Spleen (tissue), 13 donors: Measurements from ENCODE around the gene PRDM16. TPM values are rescaled to one million over a fixed set of nuclear protein-coding genes. Genes with fewer than 3 reads are reported as not detected.

ENCODE experiments used
- DNase-seq: peaks from one replicate; pipeline ENCODE4 v3.0.0-alpha.2; 2020
- H3K27ac ChIP-seq, 8 donors: fragments of 200-600 bp; sonication (generic) in 7 of 8; 1 replicate in 4 of 8; 2 replicates in 4 of 8; pipeline versions ENCODE4 v1.5.0 to v1.8.0; 2016 to 2021; ENCODE audit warnings: inconsistent platforms in 4 of 8, mild to moderate bottlenecking in 4 of 8, moderate library complexity in 1 of 8
- H3K27me3 ChIP-seq, 7 donors: fragments of 200-600 bp; sonication (generic) in 6 of 7; replicated peaks in 1 of 7; 1 replicate in 4 of 7; 2 replicates in 3 of 7; pipeline versions ENCODE4 v1.5.0 to v1.8.0; 2016 to 2021; ENCODE audit warnings: inconsistent platforms in 3 of 7, mild to moderate bottlenecking in 1 of 7
- H3K36me3 ChIP-seq, 6 donors: fragments of 200-600 bp; sonication (generic) in 5 of 6; 1 replicate in 4 of 6; 2 replicates in 2 of 6; pipeline versions ENCODE4 v1.5.0 to v1.8.0; 2016 to 2021; ENCODE audit warnings: inconsistent platforms in 2 of 6
- H3K4me1 ChIP-seq, 6 donors: fragments of 200-600 bp; sonication (generic) in 5 of 6; 1 replicate in 3 of 6; 2 replicates in 3 of 6; pipeline versions ENCODE4 v1.5.0 to v1.8.0; 2016 to 2021; ENCODE audit warnings: inconsistent platforms in 3 of 6
- H3K4me3 ChIP-seq, 8 donors: fragments of 200-600 bp; sonication (generic) in 7 of 8; 1 replicate in 4 of 8; 2 replicates in 4 of 8; pipeline versions ENCODE4 v1.5.0 to v1.8.0; 2016 to 2021; ENCODE audit warnings: inconsistent platforms in 4 of 8, mild to moderate bottlenecking in 4 of 8, moderate library complexity in 2 of 8
- H3K9me3 ChIP-seq, 8 donors: fragments of 200-600 bp; sonication (generic) in 7 of 8; 1 replicate in 4 of 8; 2 replicates in 4 of 8; pipeline versions ENCODE4 v1.5.0 to v1.8.0; 2016 to 2021; ENCODE audit warnings: inconsistent platforms in 4 of 8
- CTCF ChIP-seq, 11 experiments: fragments of 200-600 bp in 7 of 11; fragments of 450-650 bp in 4 of 11; sonication (generic) in 4 of 11; IDR thresholded peaks in 8 of 11; conservative IDR thresholded peaks in 3 of 11; 1 replicate in 7 of 11; 2 replicates in 4 of 11; pipeline versions ENCODE4 v1.4.0 to v1.8.0; 2016 to 2021; ENCODE audit warnings: antibody characterized with exemption in 11 of 11, inconsistent platforms in 4 of 11, mild to moderate bottlenecking in 1 of 11
- POLR2A ChIP-seq, 3 donors: fragments of 450-650 bp; IDR thresholded peaks; one replicate each; pipeline ENCODE4 v1.5.1; 2017; ENCODE audit warnings: antibody characterized with exemption in 3 of 3, mild to moderate bottlenecking in 1 of 3
- POLR2AphosphoS5 ChIP-seq, 3 donors: sonication (generic); formaldehyde crosslinking; IDR thresholded peaks; one replicate each; pipeline ENCODE4 v1.5.1; 2017; ENCODE audit warnings: antibody characterized with exemption in 3 of 3
- WGBS, 5 donors: extraction: QIAGEN DNeasy Blood & Tissue Kit in 3 of 5; methylation state at CpG; one replicate each; pipeline versions ENCODE4 v1.1.5 to v1.1.7; 2013 to 2018; 5-methylcytosine and 5-hydroxymethylcytosine counted together
- intact Hi-C: fragments of 100-400 bp; cut with DNase I; formaldehyde crosslinking; loops from one replicate; pipeline ENCODE4 v1.15.0; 2023; ENCODE audit warnings: low total_unique reads
- long read RNA-seq, 2 donors: transcript quantifications; one replicate each; lab custom pipeline, GENCODE V29; 2026
- polyA plus RNA-seq, 3 donors: library from polyadenylated mRNA; stranded (reverse); fragments of 200-250 nt; gene quantifications; one replicate each; pipeline ENCODE4 v1.2.1, GENCODE V29; 2013
- total RNA-seq, 7 donors: library from RNA; depleted of rRNA in 3 of 7; stranded (reverse); fragments of >200 nt in 3 of 7; fragmentation: NEBNext Ultra II Directional in 4 of 7; extraction: Animal tissue kit (Norgen Biotek cat#: 25700) in 4 of 7; gene quantifications; one replicate each; pipeline versions ENCODE4 v1.1.0 to v1.2.1, GENCODE V29; 2016 to 2021
- donor health status: healthy with polysubstance abuse.
- donor health status: DM: no; HTN: no; CAD: no; lungs with moderate emphysema.
- donor health status: DM: no; HTN: no; CAD: no.
- donor health status: Bipolar disorder and iron deficiency.
- donor health status: healthy.
- donor health status: DM: no; HTN: no; CAD: no.
- donor health status: DM: yes; HTN: yes; CAD: no.

Gene PRDM16
- total RNA-seq (1 to 10 TPM in 6 of 7 donors, under 1 TPM in 1; 0.51 to 3.2 (median 1.7) TPM), polyA plus RNA-seq (under 1 TPM; 0.43 to 0.99 (median 0.44) TPM)
- long read RNA-seq, donor 1, result 0 reads
- long read RNA-seq, donor 2, partial matches to known transcripts, result 0 of 1 reads
- long read RNA-seq, donor 2, other reads (novel, unspliced or antisense), result 0 of 1 reads

- no peaks in the 10 kb centered on the region for H3K36me3 ChIP-seq
- H3K4me1 ChIP-seq, result peaks cover 4 to 55% (median 38%) of the 10 kb centered on the region in 6 donors
- TF ChIP-seq POLR2A (IDR thresholded peaks at IDR 0.05) (no peak), CTCF (IDR thresholded peaks at IDR 0.05 in 8 of 11, conservative IDR thresholded peaks at IDR 0.05 in 3 of 11) (no peak), POLR2AphosphoS5 (IDR thresholded peaks at IDR 0.05) (no peak)
- H3K27ac ChIP-seq, result peak within 1 kb of the TSS in 6 of 8 donors; percentile 0 to 78 (median 63)
- DNase-seq, result peak; percentile 29
- H3K9me3 ChIP-seq, result no peaks in the 10 kb centered on the region
- H3K4me3 ChIP-seq, result peak within 1 kb of the TSS; percentile 55 to 85 (median 72)
- WGBS, 5 donors, result 1 to 7% (median 1%) methylated on average over 91 to 106 of the region's 106 CpGs
- intact Hi-C loops, result no loop called here
- peaks cover 0 to 99% (median 90%) of the 10 kb centered on the region in 7 donors for H3K27me3 ChIP-seq
Observed at GRCh38 chr1:3068564-3069431, at the start of gene PRDM16. Gene PRDM16 (plus strand): TSS chr1:3069203. CDS start chr1:3069260, 57 bp downstream.

- H3K9me3 ChIP-seq, result no peaks in the 10 kb centered on the region
- 86 to 95% (median 91%) methylated on average over 13 to 24 of the region's 24 CpGs for WGBS, 5 donors
- no peak overlapping the region for H3K27ac ChIP-seq
- no peak overlapping the region for H3K4me3 ChIP-seq
- H3K36me3 ChIP-seq, result no peaks in the 10 kb centered on the region
- intact Hi-C loops, result no loop called here
- TF ChIP-seq CTCF (IDR thresholded peaks at IDR 0.05 in 8 of 11, conservative IDR thresholded peaks at IDR 0.05 in 3 of 11) (no peak), POLR2AphosphoS5 (IDR thresholded peaks at IDR 0.05) (no peak), POLR2A (IDR thresholded peaks at IDR 0.05) (no peak)
- H3K4me1 ChIP-seq, result no peaks in the 10 kb centered on the region
- peaks cover 0 to 35% (median 5%) of the 10 kb centered on the region in 7 donors for H3K27me3 ChIP-seq
- DNase-seq, result peak; percentile 53
Observed at GRCh38 chr1:3019516-3020051, 49.4 kb upstream of the PRDM16 start.

GRCh38 chr1:3020263-3020909, 48.6 kb upstream of the PRDM16 start:
- 82 to 90% (median 87%) methylated on average over 12 of the region's 12 CpGs for WGBS, 5 donors
- H3K4me1 ChIP-seq, result no peaks in the 10 kb centered on the region
- no peaks in the 10 kb centered on the region for H3K36me3 ChIP-seq
- TF ChIP-seq POLR2AphosphoS5 (IDR thresholded peaks at IDR 0.05), result no peak
- TF ChIP-seq CTCF (IDR thresholded peaks at IDR 0.05 in 8 of 11, conservative IDR thresholded peaks at IDR 0.05 in 3 of 11), result no peak
- TF ChIP-seq POLR2A (IDR thresholded peaks at IDR 0.05), result no peak
- intact Hi-C loops, result no loop called here
- H3K4me3 ChIP-seq, result no peak overlapping the region
- peaks cover 0 to 27% (median 0%) of the 10 kb centered on the region in 7 donors for H3K27me3 ChIP-seq
- no peak overlapping the region for H3K27ac ChIP-seq
- H3K9me3 ChIP-seq, result no peaks in the 10 kb centered on the region
- peak; percentile 40 for DNase-seq
